K562 (cell line): ENCODE measurements around the gene ICE2. TPM values are rescaled to one million over a fixed set of nuclear protein-coding genes. Genes with fewer than 3 reads are reported as not detected.
A peak's percentile ranks its signal among the peaks of the same experiment; 100 is the strongest.

Experiments used
- ATAC-seq: fragments of 200-7000 bp; cut with Tn5 transposase; 3 replicates; pipeline ENCODE4 v1.9.1; 2020; ENCODE audit warnings: moderate library complexity
- BruUV-seq: library from RNA; stranded (reverse); fragments of 400-500 nt; replicated peaks from 2 replicates; lab custom pipeline; 2021; lab: Mats Ljungman, UMichigan
- CTCF ChIA-PET: fragments of 300-600 bp; formaldehyde crosslinking; extraction: SDS; loops from one replicate; lab custom pipeline; 2021; ENCODE audit warnings: low intra/inter-chr PET ratio; lab: Yijun Ruan, JAX
- POLR2A ChIA-PET: fragments of 300-600, 350-650 bp; sonication (Branson Sonifier 250); formaldehyde crosslinking; extraction: SDS; loops from one replicate; lab custom pipeline; 2021; ENCODE audit warnings: antibody characterized with exemption, inconsistent platforms; lab: Yijun Ruan, JAX
- DNase-seq, 4 experiments: peaks; one replicate each; pipeline versions ENCODE4 v3.0.0 to v3.0.0-alpha.2; 2011 to 2018; ENCODE audit warnings: low spot score in 3 of 4, mixed read lengths in 3 of 4; ENCODE audit errors: extremely low read depth in 1 of 4
- FAIRE-seq: peaks from 2 replicates; lab custom pipeline; 2011; peaks lifted over from hg19 to GRCh38; lab: Jason Lieb, UNC
- H2AFZ ChIP-seq: 2 replicates; pipeline ENCODE4 v1.6.0; 2011; ENCODE audit warnings: low read depth, low read length, control low read depth, inconsistent platforms
- H3K27ac ChIP-seq: fragments of 200-600 bp; 3 replicates; pipeline ENCODE4 v1.8.0; 2011; ENCODE audit warnings: low read depth, mild to moderate bottlenecking, control low read depth, inconsistent platforms, low read length, moderate library complexity, mixed read lengths; ENCODE audit errors: extremely low read depth
- H3K27me3 ChIP-seq, 2 experiments: fragments of 300-600 bp in 1 of 2; 2 replicates in 1 of 2; 3 replicates in 1 of 2; pipeline versions ENCODE4 v1.6.0 to v1.8.0; 2011; ENCODE audit warnings: inconsistent platforms in 2 of 2, low read length in 2 of 2, mild to moderate bottlenecking in 1 of 2, mixed read lengths in 1 of 2, moderate library complexity in 1 of 2; ENCODE audit not compliant: control insufficient read depth in 2 of 2, insufficient read depth in 2 of 2
- H3K36me3 ChIP-seq: fragments of 300-600 bp; 3 replicates; pipeline ENCODE4 v1.8.0; 2011; ENCODE audit warnings: mild to moderate bottlenecking, low read length, inconsistent platforms; ENCODE audit not compliant: control insufficient read depth, insufficient read depth
- H3K4me1 ChIP-seq, 2 experiments: fragments of 200-600 bp in 1 of 2; replicated peaks in 1 of 2; 2 replicates in 1 of 2; 3 replicates in 1 of 2; pipeline versions ENCODE4 v1.5.1 to v1.8.0; 2011; ENCODE audit warnings: inconsistent platforms in 2 of 2, low read length in 2 of 2, mild to moderate bottlenecking in 1 of 2, mixed read lengths in 1 of 2, moderate library complexity in 1 of 2; ENCODE audit not compliant: control insufficient read depth in 2 of 2, insufficient read depth in 2 of 2
- H3K4me2 ChIP-seq: 2 replicates; pipeline ENCODE4 v1.6.1; 2011; ENCODE audit warnings: low read length, control low read depth, inconsistent platforms, mixed read lengths; ENCODE audit not compliant: insufficient read depth
- H3K4me3 ChIP-seq: fragments of 200-600 bp; sonication (generic), shearing (Covaris generic); 2 replicates; pipeline ENCODE4 v1.5.1; 2016; ENCODE audit warnings: control low read depth, inconsistent platforms
- H3K79me2 ChIP-seq: fragments of 200-600 bp; 3 replicates; pipeline ENCODE4 v1.8.0; 2011; ENCODE audit warnings: low read length, inconsistent platforms; ENCODE audit not compliant: control insufficient read depth, insufficient read depth
- H3K9ac ChIP-seq, 2 experiments: 2 replicates each; pipeline versions ENCODE4 v1.6.0 to v1.6.1; 2011; ENCODE audit warnings: low read depth in 2 of 2, low read length in 2 of 2, control low read depth in 1 of 2, inconsistent platforms in 1 of 2, mild to moderate bottlenecking in 1 of 2, mixed read lengths in 1 of 2; ENCODE audit not compliant: insufficient read depth in 1 of 2
- H3K9me1 ChIP-seq: one replicate; pipeline ENCODE4 v1.6.0; 2011; ENCODE audit warnings: inconsistent platforms, mild to moderate bottlenecking, low read length, moderate library complexity; ENCODE audit not compliant: control insufficient read depth, insufficient read depth
- H3K9me3 ChIP-seq: replicated peaks from 2 replicates; pipeline ENCODE4 v1.5.1; 2011; ENCODE audit warnings: low read depth, low read length, inconsistent platforms; ENCODE audit not compliant: control insufficient read depth, insufficient read depth
- H4K20me1 ChIP-seq: replicated peaks from 2 replicates; pipeline ENCODE4 v1.6.1; 2011; ENCODE audit warnings: low read length, inconsistent platforms, mixed read lengths; ENCODE audit not compliant: control insufficient read depth, insufficient read depth
- ARID2 ChIP-seq: fragments of 450-650 bp; IDR thresholded peaks from 2 replicates; pipeline ENCODE4 v1.6.1; 2017; ENCODE audit warnings: antibody characterized with exemption, mild to moderate bottlenecking
- CBX8 ChIP-seq: fragments of 200-600 bp; sonication (generic); IDR thresholded peaks from 2 replicates; pipeline ENCODE4 v1.6.1; 2012; ENCODE audit warnings: borderline replicate concordance, mixed run types, low read depth, mild to moderate bottlenecking, moderate library complexity, mixed read lengths, low read length, control low read depth, inconsistent platforms; ENCODE audit not compliant: poor library complexity, severe bottlenecking; ENCODE audit errors: extremely low read depth
- ELF4 ChIP-seq: fragments of 450-650 bp; formaldehyde crosslinking; IDR thresholded peaks from 2 replicates; pipeline ENCODE4 v1.4.0; 2022; ENCODE audit warnings: missing genetic modification characterization
- PTTG1 ChIP-seq: fragments of 450-650 bp; IDR thresholded peaks from 2 replicates; pipeline ENCODE4 v1.6.1; 2016; ENCODE audit warnings: low read depth, mild to moderate bottlenecking, missing genetic modification characterization, missing compliant biosample characterization
- PYGO2 ChIP-seq: fragments of 450-650 bp; IDR thresholded peaks from 2 replicates; pipeline ENCODE4 v1.6.1; 2016; ENCODE audit warnings: mild to moderate bottlenecking, missing genetic modification characterization, moderate library complexity, missing compliant biosample characterization
- SAP30 ChIP-seq: fragments of 200-600 bp; sonication (generic); IDR thresholded peaks from 2 replicates; pipeline ENCODE4 v1.6.1; 2012; ENCODE audit warnings: borderline replicate concordance, low read depth, mild to moderate bottlenecking, moderate library complexity, low read length, control low read depth, inconsistent platforms; ENCODE audit not compliant: insufficient read depth, poor library complexity, severe bottlenecking
- ZFP36 ChIP-seq: fragments of 150-350 bp; IDR thresholded peaks from 2 replicates; pipeline ENCODE4 v1.6.1; 2018; ENCODE audit warnings: low read length, low read depth; ENCODE audit not compliant: partially characterized antibody
- ZNF121 ChIP-seq: sonication (generic); formaldehyde crosslinking; conservative IDR thresholded peaks from 2 replicates; pipeline ENCODE4 v1.8.0; 2022; ENCODE audit warnings: missing genetic modification reagents
- ZNF445 ChIP-seq: fragments of 250-450 bp; sonication (Bioruptor Pico); IDR thresholded peaks from 2 replicates; pipeline ENCODE4 v1.4.0; 2020; ENCODE audit warnings: low read depth, mild to moderate bottlenecking, moderate library complexity
- WGBS: fragments of 100-300 bp; shearing (Covaris generic); methylation state at CpG from one replicate; pipeline ENCODE4 v1.1.6; 2016; ENCODE audit warnings: low coverage, mixed read lengths; ENCODE audit not compliant: insufficient coverage; ENCODE audit errors: missing lambda C conversion rate; 5-methylcytosine and 5-hydroxymethylcytosine counted together
- in situ Hi-C: fragments of 300-500 bp; cut with MboI; formaldehyde crosslinking; loops from 4 replicates; pipeline ENCODE4 v1.15.0; 2018; ENCODE audit warnings: inconsistent platforms, mixed read lengths
- intact Hi-C: fragments of 100-400 bp; cut with micrococcal nuclease; formaldehyde crosslinking; loops from 2 replicates; pipeline ENCODE4 v1.14.2; 2022
- polyA plus RNA-seq, 8 experiments: library from polyadenylated mRNA; depleted of rRNA in 4 of 8; stranded (reverse) in 5 of 8; unstranded in 3 of 8; fragments of >200 nt; fragmentation: Nextera tagmentation in 2 of 8; fragmentation: Illumina TruSeq in 1 of 8; extraction: Ambion mirVana in 2 of 8; extraction: Trizol in 1 of 8; gene quantifications; 2 replicates each; pipeline versions ENCODE4 v1.2.1 to v1.2.3, GENCODE V29; 2011 to 2014; ENCODE audit warnings: inconsistent platforms in 1 of 8, missing spikeins in 1 of 8
- total RNA-seq, 7 experiments: library from RNA; depleted of rRNA in 6 of 7; stranded (reverse); fragments of >200 nt in 6 of 7; fragmentation: Illumina TruSeq in 2 of 7; extraction: Trizol in 2 of 7; gene quantifications; 2 replicates each; pipeline versions ENCODE4 v1.2.1 to v1.2.3, GENCODE V29; 2011 to 2021; ENCODE audit warnings: low replicate concordance in 1 of 7
- TF ChIP-seq, protein P1 (sequence below): sonication (generic); formaldehyde crosslinking; IDR thresholded peaks from 2 replicates; pipeline ENCODE4 v1.8.0; 2022; ENCODE audit warnings: mild to moderate bottlenecking, low read depth, missing genetic modification reagents

ICE2 gene
- total and polyA plus RNA-seq, 9 of the 15 experiments (the other 6 are each of a cell fraction or from before 2014, with no cell fraction given), result 21.8 to 87.9 (median 58.1) TPM

DNA sequence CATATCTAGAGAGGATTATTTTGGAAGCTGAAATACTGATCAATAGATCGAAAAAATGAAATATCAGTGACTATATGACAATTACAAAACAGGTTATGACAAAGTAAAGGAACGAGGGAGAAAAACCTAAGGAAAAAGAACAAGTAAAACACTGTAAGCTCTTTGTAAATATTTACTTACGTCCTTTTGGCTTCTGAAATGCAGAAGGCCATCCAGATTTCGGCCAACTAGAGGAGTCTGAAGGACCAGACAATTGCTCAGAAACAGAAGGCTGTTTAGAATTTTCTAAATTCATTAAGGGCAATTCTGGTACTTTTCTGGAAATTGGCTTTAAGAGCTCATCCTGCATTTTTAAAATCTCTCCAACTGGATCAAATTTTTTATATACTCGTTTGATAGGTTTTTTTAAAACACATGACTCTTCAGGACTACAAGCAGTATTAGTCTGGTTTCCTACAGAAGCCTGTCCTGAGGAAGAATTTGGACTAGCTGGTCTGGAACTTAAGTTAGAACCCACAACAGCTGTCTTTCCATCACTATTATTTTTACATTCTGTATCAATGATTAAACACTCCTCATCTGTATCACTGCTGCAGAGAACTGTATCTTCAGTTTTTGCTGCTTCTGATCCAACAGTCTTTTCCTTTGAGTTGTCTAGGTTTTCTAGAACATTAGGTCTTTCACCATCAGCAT is 30.1 kb downstream of the ICE2 start:
- no peaks in the 10 kb centered on the region for H3K27me3 ChIP-seq
- H3K79me2 ChIP-seq, result no peaks in the 10 kb centered on the region
- ChIA-PET CTCF (no interaction called here), POLR2A (interaction anchor here (0.6 to 2.2 kb wide), 6 partner anchors 28 to 74 kb away, joined by 3 to 5 read pairs (median 4); partner anchors contain the start of gene ANXA2)
- DNase-seq, result no peak
- H2AFZ ChIP-seq, result no peak overlapping the region
- H3K9me3 ChIP-seq, result no peaks in the 10 kb centered on the region
- in situ Hi-C loops, result no loop called here
- FAIRE-seq, result peak; percentile 57
- H3K4me3 ChIP-seq, result no peak overlapping the region
- no peaks in the 10 kb centered on the region for H3K4me1 ChIP-seq
- H3K4me2 ChIP-seq, result no peak overlapping the region
- WGBS, result 70% methylated on average over 5 of the region's 5 CpGs
- no peak overlapping the region for H3K9ac ChIP-seq
- no peak overlapping the region for H3K27ac ChIP-seq
- BruUV-seq, result no TSS peak
- no peaks in the 10 kb centered on the region for H4K20me1 ChIP-seq
- TF ChIP-seq CBX8 (no peak), SAP30 (no peak), ZFP36 (no peak), ARID2 (no peak), ZNF445 (CRISPR knock-in tag) (no peak), ELF4 (no peak), PTTG1 (no peak), PYGO2 (tag) (no peak), ZNF121 (CRISPR knock-in tag) (no peak)
- TF ChIP-seq, protein P1, sequence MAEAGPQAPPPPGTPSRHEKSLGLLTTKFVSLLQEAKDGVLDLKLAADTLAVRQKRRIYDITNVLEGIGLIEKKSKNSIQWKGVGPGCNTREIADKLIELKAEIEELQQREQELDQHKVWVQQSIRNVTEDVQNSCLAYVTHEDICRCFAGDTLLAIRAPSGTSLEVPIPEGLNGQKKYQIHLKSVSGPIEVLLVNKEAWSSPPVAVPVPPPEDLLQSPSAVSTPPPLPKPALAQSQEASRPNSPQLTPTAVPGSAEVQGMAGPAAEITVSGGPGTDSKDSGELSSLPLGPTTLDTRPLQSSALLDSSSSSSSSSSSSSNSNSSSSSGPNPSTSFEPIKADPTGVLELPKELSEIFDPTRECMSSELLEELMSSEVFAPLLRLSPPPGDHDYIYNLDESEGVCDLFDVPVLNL (CRISPR knock-in tag), result no peak
- intact Hi-C loops, result no loop called here
- peaks cover 64% of the 10 kb centered on the region for H3K36me3 ChIP-seq
- no peaks in the 10 kb centered on the region for H3K9me1 ChIP-seq
- no peak for ATAC-seq
